GM21737 (cell line): ENCODE measurements around the gene PLEKHM2.
A peak's percentile ranks its signal among the peaks of the same experiment; 100 is the strongest.
"Not testable (repeated sequence)": the region's sequence is repeated elsewhere in the genome, so short reads cannot be mapped to it uniquely, and the experiment has no call there.

ENCODE experiments used
- ATAC-seq: cut with Tn5 transposase; IDR thresholded peaks from one replicate; pipeline ENCODE4 v1.9.1; 2021; ENCODE audit warnings: mild to moderate bottlenecking, moderate library complexity; ENCODE audit not compliant: unreplicated experiment

The PLEKHM2 gene

DNA sequence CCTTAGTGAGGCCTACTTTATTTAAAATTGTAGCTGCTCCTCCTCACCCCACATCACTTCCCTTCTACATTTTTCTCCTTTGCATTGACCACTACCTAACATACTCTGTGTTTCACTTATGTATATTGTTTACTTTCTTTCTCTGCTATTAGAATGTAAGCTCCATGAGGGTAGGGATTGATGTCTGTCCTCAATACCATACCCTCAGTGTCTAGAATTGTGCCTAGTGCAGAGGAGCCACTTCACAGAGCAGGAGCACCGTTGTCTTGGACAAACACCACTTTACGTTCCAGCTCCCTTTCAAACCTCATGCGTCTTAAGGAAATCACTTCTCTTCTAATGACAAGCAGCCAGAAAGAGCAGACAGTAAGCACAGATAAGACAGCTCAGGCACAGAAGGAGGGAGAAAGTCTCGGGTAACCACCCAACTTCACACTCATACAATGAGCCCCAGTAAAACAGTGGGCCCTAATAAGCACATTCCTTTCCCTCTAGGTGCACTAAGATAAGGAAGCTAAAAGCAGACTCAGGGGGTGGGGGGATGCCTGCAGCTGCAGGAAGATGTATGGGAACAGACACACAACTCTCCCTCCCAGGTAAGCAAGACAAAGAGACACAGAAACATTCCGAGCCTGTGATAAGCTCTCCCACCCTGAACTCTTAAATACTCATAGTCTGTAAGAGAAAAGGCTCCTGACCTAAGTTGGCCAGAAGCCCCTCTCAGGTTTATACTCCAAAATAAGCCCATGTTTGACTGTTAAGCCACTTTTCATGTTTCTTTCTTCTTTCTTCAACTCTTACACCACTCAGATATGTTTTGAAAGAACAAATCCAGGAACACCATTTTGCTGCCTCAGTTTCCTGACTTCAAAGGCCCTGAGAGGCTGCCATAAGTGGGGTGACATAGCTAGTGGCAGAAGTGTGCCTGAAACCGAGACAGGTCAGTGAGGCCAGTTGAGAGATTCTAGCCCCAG, 7.1 kb upstream of the PLEKHM2 start:
- no peak for ATAC-seq

DNA sequence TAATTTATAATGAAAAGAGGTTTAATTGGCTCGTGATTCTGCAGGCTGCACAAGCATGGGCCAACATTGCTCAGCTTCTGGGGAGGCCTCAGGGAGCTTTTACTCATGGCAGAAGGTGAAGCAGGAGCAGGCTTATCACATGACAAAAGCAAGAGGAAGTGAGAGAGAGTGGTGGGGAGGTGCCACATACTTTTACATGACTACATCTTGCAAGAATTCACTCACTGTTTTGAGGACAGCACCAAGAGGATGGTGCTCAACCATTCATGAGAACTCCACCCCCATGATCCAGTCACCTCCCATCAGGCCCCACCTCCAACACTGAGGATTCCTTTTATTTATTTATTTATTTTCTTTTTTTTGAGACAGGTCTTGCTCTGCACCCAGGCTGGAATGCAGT, 5.5 kb upstream of the PLEKHM2 start:
- no peak for ATAC-seq

DNA sequence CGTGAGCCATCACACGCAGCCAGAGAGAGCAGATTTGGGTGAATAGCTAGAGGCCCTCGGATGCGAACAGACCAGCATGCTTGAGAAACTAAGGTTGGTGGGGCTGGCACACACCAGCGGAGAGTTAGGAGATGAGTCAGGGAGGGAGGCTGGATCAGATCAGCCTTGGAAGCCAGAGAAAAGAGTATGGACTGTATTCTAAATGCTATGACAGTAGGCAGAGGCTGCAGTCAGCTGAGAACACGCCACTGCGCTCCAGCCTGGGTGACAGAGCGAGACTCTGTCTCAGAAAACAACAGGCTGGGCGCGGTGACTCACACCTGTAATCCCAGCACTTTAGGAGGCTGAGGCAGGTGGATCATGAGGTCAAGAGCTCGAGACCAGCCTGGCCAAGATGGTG, 4.0 kb upstream of the PLEKHM2 start:
- no peak for ATAC-seq

DNA sequence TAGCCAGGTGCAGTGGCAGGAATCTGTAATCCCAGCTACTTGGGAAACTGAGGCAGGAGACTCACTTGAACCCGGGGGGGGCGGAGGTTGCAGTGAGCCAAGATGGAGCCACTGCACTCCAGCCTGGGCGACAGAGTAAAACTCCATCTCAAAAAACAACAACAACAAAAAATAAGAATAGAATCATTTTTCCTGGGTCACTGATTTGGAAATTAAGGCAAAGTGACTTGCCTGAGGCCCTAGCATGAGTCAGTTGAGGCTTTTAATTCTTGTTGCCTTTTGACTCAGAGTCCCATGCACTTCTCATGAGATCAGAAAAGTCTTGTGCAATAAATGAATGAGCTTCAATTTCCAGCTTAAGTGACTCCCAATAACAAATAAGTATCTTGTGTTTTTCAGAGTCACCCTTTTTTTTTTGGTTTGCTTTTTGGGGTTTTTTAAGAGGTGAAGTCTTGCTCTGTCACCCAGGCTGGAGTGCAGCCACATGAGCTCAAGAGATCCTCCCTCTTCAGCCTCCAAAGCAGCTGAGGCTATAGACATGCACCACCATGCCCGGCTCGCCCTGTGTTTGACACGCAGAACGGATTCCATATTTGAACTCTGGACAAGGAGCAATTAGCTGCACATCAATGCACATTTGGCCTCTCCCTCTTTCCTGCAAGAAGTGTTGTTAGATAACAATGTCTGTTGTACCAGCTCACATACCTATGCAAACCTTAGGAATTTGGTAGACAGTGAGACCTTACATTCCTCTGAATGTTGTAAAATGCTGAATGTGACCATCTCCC, 3.4 kb upstream of the PLEKHM2 start:
- no peak for ATAC-seq

DNA sequence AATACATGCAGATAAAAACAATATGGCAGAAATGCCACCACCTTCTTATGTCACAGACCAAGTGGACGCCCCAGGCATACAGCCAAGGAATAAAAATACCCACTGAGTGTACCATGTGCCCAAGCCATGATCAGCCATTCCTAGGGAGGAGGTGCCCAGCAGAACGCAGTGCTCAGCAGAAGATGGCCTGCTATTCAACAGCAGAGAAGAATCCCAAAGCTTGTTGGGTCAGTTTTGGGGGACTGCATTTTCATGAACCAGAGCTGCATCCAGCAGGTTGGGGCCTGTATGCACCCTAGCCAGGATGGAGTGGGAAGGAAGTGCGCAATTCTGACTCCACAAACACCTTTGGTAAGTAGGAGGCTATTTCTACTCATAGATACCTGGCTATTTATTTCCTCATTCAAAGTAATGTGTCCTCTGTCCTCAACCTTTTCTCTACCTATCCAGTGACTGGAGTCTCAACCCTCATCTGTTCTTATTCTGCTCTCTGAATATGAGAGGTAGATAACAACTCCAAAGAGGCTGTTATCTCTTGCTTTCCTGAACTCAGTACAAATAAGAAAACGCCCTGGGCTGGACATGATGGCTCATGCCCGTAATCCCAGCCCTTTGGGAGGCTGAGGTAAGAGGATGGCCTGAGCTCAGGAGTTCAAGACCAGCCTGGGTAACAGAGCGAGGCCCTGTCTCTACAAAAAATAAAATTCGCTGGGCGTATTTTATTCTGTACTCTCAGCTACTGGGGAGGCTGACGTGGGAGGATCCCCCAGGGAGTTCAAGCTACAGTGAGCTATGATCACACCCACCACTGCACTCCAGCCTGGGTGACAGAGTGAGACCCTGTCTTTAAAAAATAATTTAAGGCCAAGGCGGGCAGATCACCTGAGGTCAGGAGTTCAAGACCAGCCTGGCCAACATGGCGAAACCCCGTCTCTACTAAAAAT, 2.5 kb upstream of the PLEKHM2 start:
- no peak for ATAC-seq

DNA sequence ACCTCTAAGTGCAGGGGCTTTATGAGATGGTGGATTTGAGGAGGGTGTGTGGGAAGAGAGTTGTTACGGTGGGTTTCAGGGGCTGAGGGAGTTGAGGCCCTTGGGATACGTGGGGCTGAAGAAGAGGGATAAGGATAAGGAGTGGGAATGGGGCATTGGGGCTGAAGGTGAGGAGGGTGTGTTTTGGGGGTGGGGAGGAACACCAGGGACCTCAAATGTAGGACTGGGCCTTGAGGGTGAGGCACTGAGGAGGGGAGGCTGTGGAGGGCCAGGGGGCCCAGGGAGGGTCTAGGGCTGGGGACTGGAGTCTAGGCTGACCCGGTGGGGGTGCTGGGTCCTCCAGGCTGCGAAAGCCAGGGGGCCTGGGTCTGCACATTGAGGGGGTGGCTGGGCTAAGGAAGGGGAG, 1.2 kb upstream of the PLEKHM2 start:
- ATAC-seq: no peak

DNA sequence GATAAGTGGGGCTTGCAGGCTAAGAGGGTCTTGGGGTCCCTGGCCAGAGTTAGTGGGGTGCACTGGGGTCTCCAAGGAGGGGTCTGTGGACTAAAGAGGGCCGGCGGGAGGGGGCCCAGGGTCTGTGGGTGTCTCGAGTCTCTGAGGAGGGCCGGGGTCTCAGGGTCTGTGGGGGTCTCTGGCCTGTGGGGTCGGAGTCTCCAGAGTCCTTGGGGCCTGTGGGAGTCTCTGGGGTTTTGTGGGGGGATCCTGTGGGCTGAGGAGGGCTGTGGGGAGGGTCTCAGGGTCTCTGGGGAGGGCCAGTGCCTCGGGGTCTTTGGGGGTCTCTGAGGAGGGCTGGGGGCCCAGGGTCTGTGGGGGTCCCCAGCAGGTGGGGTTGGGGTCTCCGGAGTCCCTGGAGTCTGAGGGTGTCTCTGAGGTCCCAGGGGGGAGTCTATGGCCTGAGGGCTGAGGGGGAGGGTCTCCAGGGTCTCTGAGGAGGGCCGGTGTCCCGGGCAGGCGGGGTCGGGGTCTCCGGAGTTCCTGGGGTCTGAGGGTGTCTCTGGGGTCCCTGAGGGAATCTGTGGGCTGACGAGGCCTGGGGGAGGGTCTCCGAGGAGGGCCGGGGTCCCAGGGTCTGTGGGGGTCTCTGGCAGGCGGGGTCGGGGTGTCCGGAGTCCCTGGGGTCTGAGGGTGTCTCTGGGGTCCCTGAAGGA, 628 bp upstream of the PLEKHM2 start:
- no peak for ATAC-seq

DNA sequence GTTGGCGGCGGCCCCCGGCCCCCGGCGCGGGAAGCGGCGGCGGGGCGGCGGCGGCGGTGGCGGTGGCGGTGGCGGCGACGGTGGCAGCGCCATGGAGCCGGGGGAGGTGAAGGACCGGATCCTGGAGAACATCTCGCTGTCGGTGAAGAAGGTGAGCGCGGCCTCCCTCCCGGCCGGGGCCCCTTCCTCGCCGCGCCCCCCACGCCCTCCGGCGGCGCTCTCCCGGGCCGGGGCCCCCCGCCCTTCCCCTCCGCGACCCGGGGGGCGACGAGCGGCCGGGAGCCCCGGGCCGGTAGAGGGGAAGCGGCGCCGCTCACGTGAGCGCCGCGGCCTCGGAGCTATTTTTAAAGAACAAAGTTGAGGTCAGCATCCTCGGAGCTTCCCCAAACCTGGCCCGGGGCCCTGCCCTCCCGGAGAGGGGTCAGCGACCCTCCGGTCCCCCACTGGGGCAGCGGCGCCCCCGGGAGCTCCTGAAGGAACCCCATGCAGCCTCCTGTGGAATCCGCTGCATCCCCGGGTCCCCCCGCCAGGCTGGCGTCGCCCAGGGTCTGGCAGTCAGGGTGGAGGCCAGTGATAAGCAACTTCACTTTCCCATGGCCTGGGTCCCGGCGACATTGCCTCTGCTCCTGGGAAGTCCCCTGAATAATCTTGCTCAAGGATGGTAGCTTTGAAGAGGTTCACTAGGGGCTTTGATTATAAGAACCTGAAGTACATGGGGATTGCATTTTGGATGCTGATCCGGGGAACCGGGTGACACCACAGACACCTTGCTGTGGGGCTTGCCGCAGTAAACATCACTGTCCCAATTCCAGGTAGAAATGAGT, 560 bp downstream of the PLEKHM2 start:
- peak; percentile 35 for ATAC-seq

DNA sequence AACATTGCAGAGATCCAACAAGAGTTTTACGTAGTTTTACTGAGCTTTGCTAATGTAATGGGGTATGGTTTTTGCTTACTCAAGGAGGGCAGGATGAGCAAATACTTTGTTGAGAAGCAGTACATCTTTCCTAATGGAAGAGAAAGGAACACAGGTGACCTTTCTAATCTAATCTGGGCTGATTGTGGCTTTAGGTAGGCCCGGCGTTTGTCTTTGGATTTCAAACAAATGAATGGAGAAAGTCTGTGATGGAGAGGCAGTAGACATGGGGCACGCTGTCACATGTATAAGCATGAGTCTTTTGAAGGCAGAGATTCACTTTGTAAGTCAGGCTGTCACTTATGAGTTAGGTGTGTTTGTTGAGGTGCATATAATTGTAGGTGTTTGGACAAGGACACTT, 1.7 kb downstream of the PLEKHM2 start:
- ATAC-seq: no peak

DNA sequence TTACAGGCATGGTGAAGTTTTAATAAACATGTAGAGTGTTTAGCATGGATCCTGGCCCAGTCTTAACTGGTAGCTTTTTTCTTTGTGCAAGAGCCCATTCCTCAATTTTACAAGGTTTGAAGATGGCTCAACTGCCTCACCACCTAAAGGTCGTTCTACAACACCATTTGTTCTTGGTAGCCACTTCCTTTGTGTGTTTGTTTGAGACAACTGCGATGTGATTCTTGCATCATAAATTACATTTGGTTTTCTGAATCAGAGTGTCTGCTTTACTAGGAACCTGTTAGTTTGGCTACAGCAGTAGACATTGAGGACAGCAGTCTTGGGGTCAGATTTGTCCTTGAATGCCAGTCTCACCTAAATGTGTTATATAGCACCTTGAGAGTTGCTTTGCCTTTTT, 3.3 kb downstream of the PLEKHM2 start:
- ATAC-seq: no peak

DNA sequence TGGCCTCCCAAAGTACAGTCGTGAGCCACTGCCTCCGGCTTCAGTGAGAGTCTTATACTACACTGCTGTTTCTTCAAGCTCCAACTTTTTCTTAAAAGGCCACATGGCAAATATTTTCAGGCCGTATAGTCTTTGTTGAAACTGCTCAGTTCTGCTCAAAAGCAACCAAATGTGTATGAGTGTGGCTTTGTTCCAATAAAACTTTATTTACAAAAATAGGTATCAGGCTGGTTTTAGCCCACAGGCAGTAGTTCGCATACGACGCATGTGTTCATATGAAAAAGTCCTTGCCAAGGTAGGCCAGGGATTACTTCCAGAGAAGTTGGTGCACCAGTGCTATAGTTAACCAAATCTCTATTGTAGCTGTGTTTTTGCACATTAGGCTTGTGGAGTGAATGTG, 6.2 kb downstream of the PLEKHM2 start:
- no peak for ATAC-seq

DNA sequence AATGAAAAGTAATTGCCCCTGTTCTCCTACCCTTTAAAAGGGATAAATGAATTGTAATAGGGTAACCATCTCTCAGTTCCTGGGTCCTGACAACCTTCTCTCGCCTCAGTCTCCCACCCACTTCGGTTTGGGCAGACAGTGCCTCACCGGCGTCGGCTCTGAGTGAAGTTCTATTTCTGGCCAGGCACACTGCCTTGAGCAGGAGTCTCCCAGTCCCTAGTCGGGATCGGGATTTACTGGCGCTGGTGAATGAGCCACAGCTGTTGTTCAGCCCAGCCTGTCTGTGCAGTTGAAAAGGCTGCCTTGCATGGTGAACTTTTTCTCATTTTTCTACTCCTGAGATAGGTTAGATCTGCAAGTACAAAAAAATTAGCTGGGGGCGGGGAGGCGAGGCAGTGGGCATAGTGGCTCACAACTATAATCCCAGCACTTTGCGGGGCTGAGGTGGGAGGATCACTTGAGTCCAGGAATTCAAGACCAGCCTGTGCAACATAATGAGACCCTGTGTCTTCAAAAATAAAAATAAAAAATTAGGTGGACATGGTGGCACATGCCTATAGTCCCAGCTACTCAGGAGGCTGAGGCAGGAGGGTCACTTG, 7.4 kb downstream of the PLEKHM2 start:
- ATAC-seq: no peak

DNA sequence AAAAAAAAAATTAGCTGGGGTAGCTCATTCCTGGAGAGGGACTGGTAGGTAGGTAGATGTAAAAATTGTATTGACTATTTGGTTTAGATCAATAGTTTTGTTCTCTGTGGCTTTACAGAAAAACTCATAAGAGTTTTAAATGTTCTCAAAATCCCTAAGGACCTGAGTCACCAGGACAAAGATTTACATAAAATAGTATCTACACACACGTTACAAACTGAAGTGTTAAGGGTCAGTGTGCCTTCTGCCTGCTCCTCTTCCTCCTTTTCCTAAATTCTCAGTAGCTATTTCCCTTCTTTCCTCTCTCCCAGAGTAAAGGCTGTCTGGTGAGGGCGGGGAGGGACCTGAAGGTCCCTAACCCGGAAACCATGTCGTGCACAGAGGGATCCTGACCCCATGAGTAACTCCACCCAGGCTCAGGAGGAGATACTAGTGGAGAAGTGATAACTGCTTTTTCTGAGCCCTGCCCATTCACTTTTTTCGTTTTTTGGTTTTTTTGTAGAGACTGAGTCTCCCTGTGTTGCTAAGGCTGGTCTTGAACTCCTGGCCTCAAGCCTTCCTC, 8.1 kb downstream of the PLEKHM2 start:
- ATAC-seq: no peak

DNA sequence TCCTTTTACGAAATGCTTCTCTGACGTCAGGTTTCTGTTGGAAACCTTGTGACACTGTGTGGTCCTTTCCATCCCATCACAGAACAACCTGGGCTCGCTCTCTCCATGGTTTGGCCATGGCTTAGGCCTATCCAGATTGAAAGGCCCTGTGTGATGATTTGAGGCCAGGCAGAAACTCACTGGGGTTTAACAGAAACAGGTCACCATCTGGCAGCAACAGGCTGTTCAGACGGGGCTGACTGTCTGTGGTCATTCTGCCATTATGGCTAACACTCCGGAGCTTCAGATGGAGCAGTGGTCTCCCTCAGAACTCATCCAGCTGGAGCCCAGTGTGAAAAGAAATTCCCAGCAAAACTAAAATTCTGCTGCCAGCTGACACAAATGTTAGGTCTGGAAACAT, 9.3 kb downstream of the PLEKHM2 start:
- no peak for ATAC-seq

DNA sequence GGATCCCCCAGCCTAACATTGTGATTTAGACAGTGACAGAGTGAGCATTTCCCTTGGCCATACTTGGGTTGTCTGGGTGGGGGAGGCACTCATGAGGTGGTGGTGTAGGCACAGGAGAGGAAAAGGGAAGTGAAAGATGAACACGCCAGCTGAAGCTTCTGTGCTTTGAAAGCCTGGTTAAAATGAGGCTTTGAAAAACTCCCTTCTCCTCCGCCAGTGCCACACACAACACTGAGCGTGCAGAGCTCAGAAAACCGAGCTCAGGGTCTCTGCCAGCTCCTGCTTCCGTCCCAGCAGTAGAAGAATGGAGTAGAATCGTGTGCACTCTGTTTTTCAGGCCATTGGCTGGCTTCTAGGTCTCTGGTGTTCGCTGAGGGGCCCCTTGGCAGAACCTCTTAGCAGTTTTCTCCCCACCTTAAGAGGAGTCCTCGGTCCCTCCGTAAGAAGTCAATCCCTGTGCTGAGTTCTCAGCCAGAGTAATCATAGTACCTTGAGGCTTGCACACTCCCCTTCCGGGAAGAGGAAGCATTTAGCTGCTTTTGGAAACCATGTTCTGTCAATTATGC, 12.9 kb downstream of the PLEKHM2 start:
- peak; percentile 91 for ATAC-seq

DNA sequence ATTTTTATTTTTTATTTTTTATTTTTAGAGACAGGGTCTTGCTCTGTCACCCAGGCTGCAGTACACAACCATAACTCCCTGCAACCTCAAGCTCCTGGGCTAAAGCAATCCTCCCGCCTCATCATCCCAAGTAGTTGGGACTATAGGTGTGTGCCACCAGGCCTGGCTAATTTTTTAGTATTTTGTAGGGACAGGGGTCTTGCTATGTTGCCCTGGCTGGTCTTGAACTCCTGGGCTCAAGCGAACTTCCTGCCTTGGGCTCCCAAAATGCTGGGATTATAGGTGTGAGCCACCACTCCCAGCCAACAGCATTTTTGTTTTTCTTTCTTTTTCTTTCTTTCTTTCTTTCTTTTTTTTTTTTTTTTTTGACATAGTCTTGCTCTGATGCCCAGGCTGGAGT, 14.1 kb downstream of the PLEKHM2 start:
- no peak for ATAC-seq

DNA sequence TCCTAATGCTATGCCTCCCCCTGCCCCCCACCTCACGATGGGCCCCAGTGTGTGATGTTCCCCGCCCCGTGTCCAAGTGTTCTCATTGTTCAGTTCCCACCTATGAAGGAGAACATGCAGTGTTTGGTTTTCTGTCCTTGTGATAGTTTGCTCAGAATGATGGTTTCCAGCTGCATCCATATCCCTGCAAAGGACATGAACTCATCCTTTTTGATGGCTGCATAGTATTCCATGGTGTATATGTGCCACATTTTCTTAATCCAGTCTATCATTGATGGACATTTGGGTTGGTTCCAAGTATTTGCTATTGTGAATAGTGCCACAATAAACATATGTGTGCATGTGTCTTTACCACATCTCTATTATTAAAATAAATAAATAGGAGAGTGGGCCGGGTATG, 15.2 kb downstream of the PLEKHM2 start:
- ATAC-seq: not testable (repeated sequence)

DNA sequence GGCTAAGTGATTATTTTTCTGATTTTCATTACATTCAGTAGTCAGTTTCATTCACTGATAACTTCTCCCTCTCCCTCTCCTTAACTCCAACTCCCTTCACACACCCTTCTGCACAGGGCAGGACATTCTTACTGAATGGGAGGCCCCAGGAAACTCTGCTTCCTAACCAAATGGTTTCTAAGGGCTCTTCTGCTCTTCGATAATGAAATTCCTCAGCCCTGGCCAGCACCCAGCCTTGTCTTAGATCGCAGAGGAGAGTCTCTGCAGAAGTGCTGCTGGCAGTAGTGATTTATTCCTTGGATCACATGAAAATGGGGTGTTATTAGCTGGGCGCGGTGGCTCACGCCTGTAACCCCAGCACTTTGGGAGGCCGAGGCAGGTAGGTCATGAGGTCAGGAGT, 16.4 kb downstream of the PLEKHM2 start:
- no peak for ATAC-seq
